ENCODE data around the gene BTBD6. TPM values are rescaled to one million over a fixed set of nuclear protein-coding genes. Genes with fewer than 3 reads are reported as not detected.

Gene BTBD6
- total and polyA plus RNA-seq, 9 of the 15 experiments (the other 6 are each of a cell fraction or from before 2014, with no cell fraction given): not detected

GRCh38 chr14:105199093-105199492 lies 49.2 kb upstream of the BTBD6 start:
- FAIRE-seq: peak; percentile 81
- peaks cover 0 to 12% of the 10 kb centered on the region in 2 experiments; a peak in 2 of 5 replicates for H3K27me3 ChIP-seq (ENCODE audit: control insufficient read depth in 2 of 2, insufficient read depth in 2 of 2, low read length in 2 of 2)
- H3K4me2 ChIP-seq (ENCODE audit: insufficient read depth, low read length): peak overlapping the region; percentile 29
- H3K27ac ChIP-seq (ENCODE audit: extremely low read depth, low read depth, low read length): no peak overlapping the region
- WGBS (ENCODE audit: insufficient coverage, low coverage, missing lambda C conversion rate): 4% methylated on average over 18 of the region's 18 CpGs
- H3K36me3 ChIP-seq (ENCODE audit: control insufficient read depth, insufficient read depth, low read length): no peaks in the 10 kb centered on the region
- no peaks in the 10 kb centered on the region for H3K9me3 ChIP-seq (replicated peaks; ENCODE audit: control insufficient read depth, insufficient read depth, low read depth, low read length)
- DNase-seq (ENCODE audit: extremely low read depth in 1 of 4, low spot score in 3 of 4): peak; percentile 51 to 71 (median 62)
- in situ Hi-C loops (cut with MboI): no loop called here
- peaks cover 9% of the 10 kb centered on the region; the same call in 1 of the 2 replicates for H4K20me1 ChIP-seq (replicated peaks; ENCODE audit: control insufficient read depth, insufficient read depth, low read length)
- no peaks in the 10 kb centered on the region for H3K9me1 ChIP-seq (ENCODE audit: control insufficient read depth, insufficient read depth, low read length)
- H3K9ac ChIP-seq (ENCODE audit: insufficient read depth in 1 of 2, low read depth in 2 of 2, low read length in 2 of 2): no peak overlapping the region; a peak in 1 of 4 replicates
- H3K4me3 ChIP-seq: no peak overlapping the region
- peak overlapping the region; percentile 59; the same call in 1 of the 2 replicates for H2AFZ ChIP-seq (ENCODE audit: low read depth, low read length)
- ChIA-PET CTCF (ENCODE audit: low intra/inter-chr PET ratio) (no interaction called here), POLR2A (no interaction called here)
- peaks cover 6 to 72% of the 10 kb centered on the region in 2 experiments; a peak in 3 of 5 replicates for H3K4me1 ChIP-seq (replicated peaks in 1 of 2; ENCODE audit: control insufficient read depth in 2 of 2, insufficient read depth in 2 of 2, low read length in 2 of 2)
- H3K79me2 ChIP-seq (ENCODE audit: control insufficient read depth, insufficient read depth, low read length): no peaks in the 10 kb centered on the region
- no TSS peak for BruUV-seq (replicated peaks)
- intact Hi-C loops (cut with micrococcal nuclease): no loop called here
- ATAC-seq: peak; percentile 55
- TF ChIP-seq ZNF316 (IDR thresholded peaks at IDR 0.05) (peak; percentile 79), TRIM24 (IDR thresholded peaks at IDR 0.05) (peak in 1 of 2 experiments; percentile 57; a peak in 2 of 4 replicates), ZBTB1 (CRISPR knock-in tag; IDR thresholded peaks at IDR 0.05; ENCODE audit: borderline replicate concordance, low read depth) (no peak), DIDO1 (tag; IDR thresholded peaks at IDR 0.05; ENCODE audit: low read depth) (no peak), NR4A1 (CRISPR knock-in tag; IDR thresholded peaks at IDR 0.05) (no peak), NR4A1 (tag; IDR thresholded peaks at IDR 0.05) (no peak), ZNF232 (CRISPR knock-in tag; IDR thresholded peaks at IDR 0.05) (no peak), RBFOX2 (IDR thresholded peaks at IDR 0.05; ENCODE audit: low read depth, low read length) (peak; percentile 43; the same call in 1 of the 2 replicates), JUND (IDR thresholded peaks at IDR 0.05; ENCODE audit: borderline replicate concordance, low read depth, low read length) (peak; percentile 80), JUND (tag; IDR thresholded peaks at IDR 0.05; ENCODE audit: borderline replicate concordance, low read depth, low read length) (peak; percentile 41; the same call in 1 of the 3 replicates), SMARCE1 (IDR thresholded peaks at IDR 0.05) (0 out of 2 replicates have a peak, but pooled peaks have one; percentile 23), ZNF778 (CRISPR knock-in tag; IDR thresholded peaks at IDR 0.05) (no peak), PREB (CRISPR knock-in tag; IDR thresholded peaks at IDR 0.05) (no peak), ETV1 (tag; conservative IDR thresholded peaks at IDR 0.05; ENCODE audit: low read depth) (0 out of 2 replicates have a peak, but pooled peaks have one; percentile 40), ZBTB7A (IDR thresholded peaks at IDR 0.05; ENCODE audit: borderline replicate concordance, control insufficient read depth, low read depth, low read length) (peak; percentile 67; the same call in 1 of the 2 replicates), ZC3H4 (CRISPR knock-in tag; IDR thresholded peaks at IDR 0.05; ENCODE audit: borderline replicate concordance) (no peak), ARID1B (IDR thresholded peaks at IDR 0.05) (0 out of 2 replicates have a peak, but pooled peaks have one; percentile 25), ATF1 (CRISPR knock-in tag; IDR thresholded peaks at IDR 0.05) (no peak), ATF1 (tag; IDR thresholded peaks at IDR 0.05) (no peak), U2AF1 (optimal IDR thresholded peaks at IDR 0.05; ENCODE audit: low read depth, low read length) (no peak), ATF3 (IDR thresholded peaks at IDR 0.05) (peak; percentile 66), ATF3 (CRISPR knock-in tag; conservative IDR thresholded peaks at IDR 0.05) (no peak), DPF2 (IDR thresholded peaks at IDR 0.05) (0 out of 2 replicates have a peak, but pooled peaks have one; percentile 19)
- TF ChIP-seq, protein P1, sequence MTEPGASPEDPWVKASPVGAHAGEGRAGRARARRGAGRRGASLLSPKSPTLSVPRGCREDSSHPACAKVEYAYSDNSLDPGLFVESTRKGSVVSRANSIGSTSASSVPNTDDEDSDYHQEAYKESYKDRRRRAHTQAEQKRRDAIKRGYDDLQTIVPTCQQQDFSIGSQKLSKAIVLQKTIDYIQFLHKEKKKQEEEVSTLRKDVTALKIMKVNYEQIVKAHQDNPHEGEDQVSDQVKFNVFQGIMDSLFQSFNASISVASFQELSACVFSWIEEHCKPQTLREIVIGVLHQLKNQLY (CRISPR knock-in tag; conservative IDR thresholded peaks at IDR 0.05): no peak
